ENCODE data around the gene GPR37L1. TPM values are rescaled to one million over a fixed set of nuclear protein-coding genes. Genes with fewer than 3 reads are reported as not detected.
A peak's percentile ranks its signal among the peaks of the same experiment; 100 is the strongest.

GPR37L1 gene
- total and polyA plus RNA-seq, 2 of the 8 experiments (the other 6 are each of a cell fraction or from before 2014, with no cell fraction given), result 0.13 to 0.23 TPM

- FAIRE-seq, result no peak
Measured at GRCh38 chr1:202162047-202162417, 39.3 kb downstream of the GPR37L1 start.

More at GRCh38 chr1:202162047-202162417, 39.3 kb downstream of the GPR37L1 start:
- Histone ChIP-seq H2BK12ac (ENCODE audit: low read depth, low read length) (no peak overlapping the region), H3K27me3 (replicated peaks in 1 of 4; ENCODE audit: control insufficient read depth in 3 of 4, extremely low read depth in 1 of 4, insufficient read depth in 3 of 4, low read length in 3 of 4) (no peaks in the 10 kb centered on the region), H3K14ac (ENCODE audit: insufficient read length) (no peak overlapping the region), H2AFZ (ENCODE audit: low read length) (no peak overlapping the region), H2BK5ac (ENCODE audit: low read depth, low read length) (0 out of 2 replicates have a peak overlapping the region, but pooled peaks have one; percentile 42), H3K56ac (replicated peaks; ENCODE audit: insufficient read length, low read depth, low read length) (no peak overlapping the region), H2AK5ac (ENCODE audit: low read depth, low read length) (no peak overlapping the region), H3K79me2 (ENCODE audit: control insufficient read depth in 1 of 2, insufficient read depth in 2 of 2, low read length in 2 of 2) (no peaks in the 10 kb centered on the region), H3K23me2 (ENCODE audit: low read depth, low read length) (no peaks in the 10 kb centered on the region), H4K5ac (ENCODE audit: insufficient read length, low read depth, low read length) (no peak overlapping the region), H3K79me1 (ENCODE audit: low read depth, low read length) (no peaks in the 10 kb centered on the region), H4K8ac (ENCODE audit: extremely low read depth, insufficient read depth, low read length) (no peak overlapping the region; the same call in 1 of the 2 replicates), H3K27ac (ENCODE audit: low read depth, low read length) (no peak overlapping the region), H2BK15ac (ENCODE audit: low read length) (no peak overlapping the region), H3K9me3 (ENCODE audit: insufficient read depth in 2 of 2, low read depth in 1 of 2, low read length in 1 of 2) (no peaks in the 10 kb centered on the region), H2BK20ac (ENCODE audit: low read length) (no peak overlapping the region), H3K4me2 (ENCODE audit: insufficient read depth in 1 of 2, low read depth in 2 of 2, low read length in 2 of 2) (0 out of 4 replicates have a peak overlapping the region, but pooled peaks of 1 of the 2 experiments have one; percentile 5), H3K18ac (ENCODE audit: extremely low read depth, low read length) (no peak overlapping the region), H3K4me3 (ENCODE audit: extremely low read depth in 1 of 4, insufficient read depth in 2 of 4, low read depth in 3 of 4, low read length in 4 of 4) (no peak overlapping the region), H3K23ac (ENCODE audit: insufficient read length) (no peak overlapping the region), H2BK120ac (replicated peaks; ENCODE audit: low read depth, low read length) (no peak overlapping the region), H3K4ac (replicated peaks; ENCODE audit: insufficient read length, low read depth, low read length) (no peak overlapping the region), H3K4me1 (replicated peaks in 1 of 4; ENCODE audit: control insufficient read depth in 3 of 4, insufficient read depth in 4 of 4, low read length in 3 of 4) (peaks cover 2 to 29% (median 13%) of the 10 kb centered on the region in 4 experiments), H4K91ac (replicated peaks; ENCODE audit: insufficient read length, low read length) (peak overlapping the region; percentile 54), H3K9ac (replicated peaks in 1 of 4; ENCODE audit: extremely low read depth in 1 of 4, low read depth in 3 of 4, low read length in 3 of 4) (no peak overlapping the region), H3K36me3 (ENCODE audit: control insufficient read depth in 2 of 4, insufficient read depth in 4 of 4, low read length in 3 of 4) (no peaks in the 10 kb centered on the region), H4K20me1 (replicated peaks in 1 of 2; ENCODE audit: control insufficient read depth in 1 of 2, insufficient read depth in 2 of 2, low read length in 2 of 2) (no peaks in the 10 kb centered on the region)
- no peak for DNase-seq (ENCODE audit: low read depth in 1 of 2, low spot score in 2 of 2)
- TF ChIP-seq ASH2L (IDR thresholded peaks at IDR 0.05; ENCODE audit: low read length) (no peak), SP1 (IDR thresholded peaks at IDR 0.05; ENCODE audit: low read depth, low read length) (no peak), MAFK (IDR thresholded peaks at IDR 0.05; ENCODE audit: low read depth, low read length) (no peak), KDM4A (IDR thresholded peaks at IDR 0.05; ENCODE audit: low read depth, low read length, severe bottlenecking) (no peak), CTBP2 (IDR thresholded peaks at IDR 0.05; ENCODE audit: borderline replicate concordance, insufficient read depth, insufficient read length, low read length) (no peak), TCF12 (IDR thresholded peaks at IDR 0.05; ENCODE audit: low read depth, low read length) (no peak), KDM1A (IDR thresholded peaks at IDR 0.05; ENCODE audit: borderline replicate concordance, low read length) (no peak), CEBPB (IDR thresholded peaks at IDR 0.05; ENCODE audit: low read depth, low read length) (no peak), SIN3A (conservative IDR thresholded peaks at IDR 0.05 in 1 of 2, IDR thresholded peaks at IDR 0.05 in 1 of 2; ENCODE audit: low read depth in 1 of 2, low read length in 2 of 2) (no peak), SUZ12 (IDR thresholded peaks at IDR 0.05; ENCODE audit: low read length) (no peak), E2F6 (IDR thresholded peaks at IDR 0.05) (no peak), CHD2 (IDR thresholded peaks at IDR 0.05; ENCODE audit: low read length) (no peak), POU5F1 (IDR thresholded peaks at IDR 0.05; ENCODE audit: low read depth, low read length) (no peak), POLR2A (IDR thresholded peaks at IDR 0.05; ENCODE audit: control extremely low read depth in 1 of 2, low read depth in 2 of 2, low read length in 2 of 2) (no peak), BACH1 (IDR thresholded peaks at IDR 0.05; ENCODE audit: low read length) (no peak)
- POLR2A ChIA-PET (ENCODE audit: partially characterized antibody), result interaction anchor here (0.6 to 2.7 kb wide), 2 partner anchors 152 to 442 kb away, joined by 3 to 6 read pairs; partner anchors contain the start of gene ELF3
- CTCF ChIA-PET (ENCODE audit: partially characterized antibody), result interaction anchor here (0.7 to 10.1 kb wide), 10 partner anchors 6 to 300 kb away, joined by 3 to 77 read pairs (median 4); no protein-coding TSS in a partner anchor
- 100% methylated on average over 1 of the region's 4 CpGs; no CpG with 5 or more reads in 1 of the 2 experiments for WGBS, 2 experiments (ENCODE audit: extremely low coverage in 1 of 2, insufficient coverage in 1 of 2, insufficient read length in 1 of 2, insufficient replicate concordance in 2 of 2, low coverage in 1 of 2, low lambda C conversion rate in 2 of 2, missing lambda C conversion rate in 1 of 2)
